GM18868 (cell line): Measurements from ENCODE around the gene PLP2.

Experiments used
- ATAC-seq: cut with Tn5 transposase; IDR thresholded peaks from one replicate; pipeline ENCODE4 v1.9.1; 2021; ENCODE audit warnings: mild to moderate bottlenecking, moderate library complexity; ENCODE audit not compliant: unreplicated experiment

The PLP2 gene

DNA sequence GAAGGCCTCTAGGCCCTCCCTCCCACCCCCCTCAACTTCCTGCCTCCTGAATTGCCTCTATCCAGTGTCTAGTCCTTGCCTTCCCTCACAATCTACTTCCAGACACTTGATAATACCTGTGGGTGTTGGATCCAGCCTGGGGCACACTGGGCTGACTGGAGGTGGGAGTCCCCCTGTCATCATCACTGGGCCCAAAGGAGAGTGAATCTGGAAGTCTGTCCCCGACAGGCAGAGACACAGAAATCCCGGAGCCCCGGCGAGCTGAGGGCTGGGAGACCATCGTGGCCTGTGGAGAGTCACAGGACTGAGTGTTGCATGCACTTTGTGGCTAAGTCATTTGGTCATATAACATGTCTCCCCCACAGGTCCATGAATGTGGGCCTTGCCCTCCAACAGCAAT lies 36.7 kb downstream of the PLP2 start:
- no peak for ATAC-seq

DNA sequence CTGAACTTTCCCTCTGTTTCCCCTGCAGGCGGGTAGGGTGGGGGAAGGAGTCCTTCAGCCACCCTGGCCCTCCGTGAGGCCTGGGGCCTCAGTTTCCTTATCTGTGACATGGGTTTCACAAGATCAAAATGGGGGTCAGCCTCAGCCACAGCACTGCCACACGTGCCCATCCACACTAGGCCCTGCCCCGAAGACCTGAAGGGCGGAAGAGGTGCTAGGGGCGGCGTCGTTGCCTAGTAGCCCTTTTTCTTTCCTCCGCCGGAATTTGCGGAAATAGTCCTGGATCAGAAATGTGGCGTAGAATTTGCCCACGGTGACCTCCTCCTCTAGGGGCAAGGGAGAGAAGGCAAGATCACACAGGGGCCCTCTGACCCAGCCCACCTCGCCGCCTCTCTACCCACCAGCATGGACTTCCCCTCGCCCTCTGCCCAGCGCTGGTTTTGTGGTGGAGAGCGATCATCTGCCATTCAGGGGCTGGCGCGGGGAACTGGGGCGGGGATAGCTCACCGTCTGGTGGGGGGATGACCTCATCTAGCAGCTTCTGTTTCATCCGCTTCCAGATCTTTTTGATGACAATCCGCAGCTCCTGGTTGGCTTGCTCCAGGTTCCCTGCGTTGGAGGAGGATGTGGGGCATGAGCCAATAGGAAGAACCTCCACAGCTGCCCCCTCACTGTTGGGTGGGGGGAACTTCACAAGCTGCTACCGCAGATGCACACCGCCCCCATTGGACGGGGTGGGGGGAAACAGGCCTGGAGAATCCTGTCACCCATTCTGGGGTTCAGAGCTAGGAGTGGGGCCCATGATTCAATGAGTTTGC lies 37.9 kb downstream of the PLP2 start:
- no peak for ATAC-seq

DNA sequence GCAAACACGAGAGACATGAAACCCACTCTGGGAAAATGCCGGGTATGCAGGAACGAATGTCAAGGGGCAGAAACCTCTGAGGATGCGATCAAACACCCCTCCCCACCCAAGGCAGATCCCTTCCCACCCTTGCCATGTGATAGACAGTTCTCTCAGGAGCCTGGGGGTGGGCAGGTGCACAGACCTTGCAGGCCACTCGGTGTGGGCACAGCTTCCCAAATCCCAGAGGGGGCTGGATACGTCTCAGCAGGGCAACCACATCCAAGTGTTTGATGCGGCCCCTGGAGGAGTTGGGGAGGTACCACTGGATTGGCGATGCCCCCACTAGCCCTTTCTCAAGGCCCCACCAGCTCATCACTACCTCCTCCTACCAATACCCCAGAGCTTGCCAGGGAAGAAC lies 38.7 kb downstream of the PLP2 start:
- ATAC-seq = no peak

DNA sequence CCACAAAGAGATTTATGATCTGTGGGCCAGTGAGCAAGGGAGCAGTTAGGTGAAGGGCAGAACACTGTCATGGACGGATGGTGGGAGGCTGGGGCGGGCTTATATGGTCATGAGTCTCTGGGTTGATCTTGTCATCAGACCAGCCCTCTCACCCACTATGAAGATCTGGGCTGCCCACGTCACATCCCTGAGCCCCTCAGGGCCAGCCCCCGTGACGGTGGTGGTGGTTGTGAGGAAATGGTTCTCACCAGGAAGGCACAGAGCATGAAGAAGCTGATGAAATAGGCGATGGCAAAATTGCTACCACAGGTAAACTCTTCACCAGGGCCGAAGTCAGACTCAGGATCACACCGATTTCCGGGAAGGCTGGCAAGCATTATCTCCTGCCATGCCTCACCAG lies 39.4 kb downstream of the PLP2 start:
- ATAC-seq = no peak

DNA sequence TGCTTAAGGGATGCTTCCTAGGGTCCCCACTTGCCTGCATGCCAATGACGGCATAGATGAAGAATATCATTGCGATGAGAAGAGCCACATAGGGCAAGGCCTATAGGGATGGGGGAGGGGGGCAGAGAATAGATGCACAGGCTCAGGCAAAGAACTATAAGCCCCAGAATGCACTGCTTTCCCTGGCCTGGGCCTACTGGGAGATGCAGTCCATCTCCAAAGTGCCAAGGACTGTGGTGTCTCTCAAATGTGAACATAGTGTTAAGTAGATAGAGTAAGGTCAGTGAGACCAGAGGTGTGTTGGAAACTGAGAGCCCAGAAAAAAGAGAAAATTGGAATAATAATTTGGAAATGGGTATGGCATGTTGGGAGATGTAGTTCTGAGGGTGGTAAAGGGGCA lies 40.5 kb downstream of the PLP2 start:
- no peak for ATAC-seq

DNA sequence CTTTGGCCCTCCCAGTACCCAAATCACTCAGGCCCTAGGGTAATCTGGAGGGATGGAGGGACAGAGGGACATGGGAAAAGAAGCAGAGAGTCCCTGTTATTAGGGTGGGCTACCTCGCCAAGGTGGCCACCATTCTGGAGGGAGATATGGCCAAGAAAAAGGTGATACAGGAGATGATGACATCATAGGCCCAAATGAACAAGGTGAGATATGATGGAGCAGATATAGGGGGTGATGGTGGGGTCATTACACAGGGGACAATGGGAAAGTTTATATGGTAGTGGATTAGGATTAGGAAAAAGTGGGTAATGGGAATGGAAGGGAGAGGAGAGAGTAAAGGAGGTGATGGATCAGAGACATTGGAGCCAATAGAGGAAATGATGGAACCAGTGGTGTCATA lies 41.2 kb downstream of the PLP2 start:
- no peak for ATAC-seq

DNA sequence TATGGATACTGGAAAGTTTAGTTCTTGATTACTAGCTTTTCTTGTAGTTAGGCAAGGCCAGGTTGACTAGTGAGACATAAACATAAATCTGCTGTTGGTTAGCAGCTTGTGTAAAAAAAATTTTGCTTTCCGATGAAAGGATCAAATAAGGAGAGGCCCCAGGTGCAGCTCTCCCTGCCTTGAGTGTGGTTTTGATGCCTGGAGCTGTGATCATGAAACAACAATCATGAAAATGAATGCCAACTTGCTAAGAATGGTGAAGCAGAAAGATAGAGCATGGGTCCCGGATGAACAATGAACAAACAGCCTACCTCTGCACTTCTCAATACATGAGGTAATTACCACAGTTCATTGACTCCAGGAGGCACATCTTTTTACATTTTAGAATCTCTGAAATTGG lies 42.7 kb downstream of the PLP2 start:
- no peak for ATAC-seq

DNA sequence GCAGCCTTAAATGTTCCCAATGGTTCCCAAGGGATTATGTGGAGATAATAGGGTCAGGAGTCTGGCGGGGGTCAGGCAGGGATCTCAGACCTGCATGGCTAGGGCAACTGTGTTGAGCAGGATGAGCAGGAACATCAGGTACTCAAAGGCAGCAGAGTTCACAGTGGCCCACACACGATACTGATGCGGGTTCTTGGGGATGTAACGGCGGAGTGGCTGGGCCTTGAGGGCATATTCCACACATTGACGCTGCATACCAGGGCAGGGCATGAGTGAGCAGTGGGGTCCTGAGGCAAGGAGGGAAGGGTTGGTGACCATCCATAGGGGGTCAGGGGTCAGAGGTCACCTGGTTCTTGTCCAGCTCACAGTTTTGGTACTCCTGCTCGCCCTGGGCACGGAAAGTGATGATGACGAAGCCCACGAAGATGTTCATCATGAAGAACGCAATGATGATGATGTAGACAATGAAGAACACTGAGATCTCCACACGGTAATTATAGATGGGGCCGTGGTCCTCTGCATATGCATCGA lies 43.4 kb downstream of the PLP2 start:
- ATAC-seq = no peak

DNA sequence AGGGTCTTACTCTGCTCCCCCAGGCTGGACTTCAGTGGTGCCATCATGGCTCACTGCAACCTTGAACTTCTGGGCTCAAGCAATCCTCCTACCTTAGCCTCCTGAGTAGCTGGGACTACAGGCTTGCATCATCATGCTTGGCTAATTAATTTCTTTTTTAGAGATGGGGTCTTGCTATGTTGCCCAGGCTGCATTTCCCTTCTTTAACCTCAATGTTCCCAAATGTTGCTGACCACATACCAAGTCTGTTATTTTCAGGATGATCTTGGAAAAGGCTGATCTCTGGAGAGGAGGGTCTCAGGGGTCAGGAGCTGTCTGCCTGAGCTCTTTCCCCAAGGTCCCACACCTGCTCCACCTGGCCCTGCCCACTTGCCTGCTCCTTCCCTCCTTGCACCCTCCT lies 48.4 kb downstream of the PLP2 start:
- no peak for ATAC-seq

DNA sequence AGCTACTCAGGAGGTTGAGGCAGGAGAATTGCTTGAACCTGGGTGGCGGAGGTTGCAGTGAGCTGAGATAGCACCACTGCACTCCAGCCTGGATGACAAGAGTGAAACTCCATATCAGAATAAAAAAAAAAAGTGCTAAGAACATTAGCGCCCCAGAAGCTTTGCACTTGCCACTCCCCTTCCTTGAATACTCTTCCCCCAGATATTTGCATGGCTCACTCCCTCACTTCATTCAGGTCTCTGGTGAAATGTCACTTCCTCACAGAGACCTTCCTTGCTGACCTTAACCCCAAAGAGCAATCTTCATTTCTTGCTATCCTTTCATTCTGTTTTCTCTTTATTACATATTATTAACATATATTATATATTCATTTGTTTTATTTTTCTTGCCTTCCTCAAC lies 50.2 kb downstream of the PLP2 start:
- ATAC-seq = no peak
